Body of pancreas (tissue), 4 donors: ENCODE data around the gene ABCA13. TPM values are rescaled to one million over a fixed set of nuclear protein-coding genes. Genes with fewer than 3 reads are reported as not detected.

Experiments used
- ATAC-seq: fragments of 150-250 bp; one replicate; pipeline ENCODE4 v1.9.1; 2016
- DNase-seq, 4 donors: peaks; one replicate each; pipeline ENCODE4 v3.0.0-alpha.2; 2019
- H3K27ac ChIP-seq, 4 donors: fragments of 200-600 bp; sonication (generic); 1 replicate in 3 of 4; 2 replicates in 1 of 4; pipeline versions ENCODE4 v1.5.1 to v1.6.1; 2016 to 2019; ENCODE audit warnings: mild to moderate bottlenecking in 1 of 4, mixed read lengths in 1 of 4, moderate library complexity in 1 of 4
- H3K27me3 ChIP-seq, 2 donors: fragments of 200-600 bp; sonication (generic); one replicate each; pipeline ENCODE4 v1.6.0; 2016; ENCODE audit warnings: mild to moderate bottlenecking in 1 of 2
- H3K36me3 ChIP-seq, 2 donors: fragments of 200-600 bp; sonication (generic); replicated peaks in 1 of 2; 2 replicates each; pipeline ENCODE4 v1.5.1; 2016; ENCODE audit warnings: low read depth in 2 of 2; ENCODE audit not compliant: insufficient read depth in 1 of 2
- H3K4me1 ChIP-seq: fragments of 200-600 bp; sonication (generic); one replicate; pipeline ENCODE4 v1.6.0; 2016
- H3K4me3 ChIP-seq, 2 donors: fragments of 200-600 bp; sonication (generic); 1 replicate in 1 of 2; 2 replicates in 1 of 2; pipeline ENCODE4 v1.5.1; 2016 to 2019
- H3K9me3 ChIP-seq, 3 donors: fragments of 200-600 bp; sonication (generic); 1 replicate in 2 of 3; 2 replicates in 1 of 3; pipeline ENCODE4 v1.5.1; 2016
- CTCF ChIP-seq, 7 experiments: fragments of 450-650 bp in 4 of 7; fragments of 200-600 bp in 3 of 7; sonication (generic) in 3 of 7; IDR thresholded peaks; one replicate each; pipeline ENCODE4 v1.5.1; 2016 to 2019; ENCODE audit warnings: antibody characterized with exemption in 7 of 7
- POLR2A ChIP-seq, 3 donors: fragments of 450-650 bp; IDR thresholded peaks; one replicate each; pipeline ENCODE4 v1.6.1; 2016; ENCODE audit warnings: antibody characterized with exemption in 3 of 3, mild to moderate bottlenecking in 2 of 3
- WGBS, 2 donors: methylation state at CpG; one replicate each; pipeline ENCODE4 v1.1.5; 2017; 5-methylcytosine and 5-hydroxymethylcytosine counted together
- intact Hi-C: fragments of 100-400 bp; cut with DNase I; formaldehyde crosslinking; loops from one replicate; pipeline ENCODE4 v1.15.1; 2023
- total RNA-seq, 2 donors: library from RNA; depleted of rRNA; stranded (reverse); fragments of >200 nt; gene quantifications; one replicate each; pipeline ENCODE4 v1.1.0, GENCODE V29; 2016

ABCA13 gene
- total RNA-seq, 2 donors from 2014 or later: under 0.01 TPM

DNA sequence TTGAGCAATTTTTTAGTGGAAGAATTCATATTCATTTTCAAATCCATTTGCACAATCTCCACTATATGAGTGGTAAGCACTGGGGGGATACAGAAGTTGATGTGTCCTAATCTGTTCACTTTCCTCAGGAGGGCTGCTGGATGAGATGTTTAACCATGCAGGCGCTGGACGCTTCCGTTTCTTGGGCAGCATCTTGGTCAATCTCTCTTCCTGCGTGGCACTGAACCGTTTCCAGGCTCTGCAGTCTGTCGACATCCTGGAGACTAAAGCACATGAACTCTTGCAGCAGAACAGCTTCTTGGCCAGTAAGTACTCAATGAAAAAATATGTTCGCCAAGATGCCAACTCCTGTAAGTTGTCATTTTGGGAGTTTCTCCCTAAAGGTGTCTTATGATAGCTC, 179.3 kb downstream of the ABCA13 start:
- intact Hi-C loops: no loop called here
- Histone ChIP-seq H3K27me3 (no peaks in the 10 kb centered on the region), H3K36me3 (no peaks in the 10 kb centered on the region), H3K9me3 (no peaks in the 10 kb centered on the region), H3K4me1 (no peaks in the 10 kb centered on the region), H3K27ac (no peak overlapping the region), H3K4me3 (no peak overlapping the region)
- 63 to 70% methylated on average over 7 of the region's 7 CpGs for WGBS, 2 donors
- DNase-seq (no peak), ATAC-seq (no peak)
- TF ChIP-seq CTCF (IDR thresholded peaks at IDR 0.05) (no peak), POLR2A (IDR thresholded peaks at IDR 0.05) (no peak)

DNA sequence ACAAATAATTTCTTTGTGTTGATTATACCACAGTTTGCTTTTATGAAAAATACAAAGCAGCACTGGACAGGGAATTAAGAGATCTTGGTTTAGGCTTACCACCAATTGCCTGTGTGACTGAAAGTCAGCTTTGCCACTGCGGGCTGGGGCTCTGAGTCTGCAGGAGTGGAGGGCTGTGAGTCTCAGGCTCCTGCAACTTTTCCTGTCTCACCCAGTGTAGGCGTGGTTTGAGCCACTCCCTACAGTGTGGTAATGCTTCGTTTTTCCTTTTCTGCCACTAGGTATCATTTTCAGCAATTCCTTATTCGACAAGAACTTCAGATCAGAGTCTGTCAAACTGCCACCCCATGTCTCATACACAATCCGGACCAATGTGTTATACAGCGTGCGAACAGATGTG, 180.6 kb downstream of the ABCA13 start:
- ATAC-seq: no peak
- intact Hi-C loops: no loop called here
- Histone ChIP-seq H3K27me3 (no peaks in the 10 kb centered on the region), H3K9me3 (no peaks in the 10 kb centered on the region), H3K27ac (no peak overlapping the region), H3K4me1 (no peaks in the 10 kb centered on the region), H3K36me3 (no peaks in the 10 kb centered on the region), H3K4me3 (no peak overlapping the region)
- WGBS, 2 donors: 67 to 84% methylated on average over 7 of the region's 7 CpGs
- DNase-seq: no peak
- no peak for TF ChIP-seq POLR2A (IDR thresholded peaks at IDR 0.05)
- TF ChIP-seq CTCF (IDR thresholded peaks at IDR 0.05): no peak

GRCh38 chr7:48355346-48355745, 184.1 kb downstream of the ABCA13 start:
- no peak for DNase-seq

GRCh38 chr7:48360574-48360973, 189.3 kb downstream of the ABCA13 start:
- 69% methylated on average over 6 of the region's 6 CpGs for whole genome bisulfite sequencing, 2 donors
- no peak overlapping the region for H3K4me3 ChIP-seq
- no peaks in the 10 kb centered on the region for H3K4me1 ChIP-seq
- ATAC-seq (no peak), DNase-seq (no peak)
- no peaks in the 10 kb centered on the region for H3K9me3 ChIP-seq
- no peaks in the 10 kb centered on the region for H3K27me3 ChIP-seq
- intact Hi-C loops: no loop called here
- TF ChIP-seq CTCF (IDR thresholded peaks at IDR 0.05): no peak
- no peak for TF ChIP-seq POLR2A (IDR thresholded peaks at IDR 0.05)
- H3K36me3 ChIP-seq: no peaks in the 10 kb centered on the region
- no peak overlapping the region for H3K27ac ChIP-seq

More at GRCh38 chr7:48355346-48355745, 184.1 kb downstream of the ABCA13 start:
- no peaks in the 10 kb centered on the region for H3K27me3 ChIP-seq
- ATAC-seq: no peak
- no peak overlapping the region for H3K27ac ChIP-seq
- H3K4me3 ChIP-seq: no peak overlapping the region
- H3K36me3 ChIP-seq: no peaks in the 10 kb centered on the region
- intact Hi-C loops: no loop called here
- 68 to 74% methylated on average over 3 of the region's 3 CpGs for WGBS, 2 donors
- TF ChIP-seq POLR2A (IDR thresholded peaks at IDR 0.05) (no peak), CTCF (IDR thresholded peaks at IDR 0.05) (no peak)
- H3K9me3 ChIP-seq: no peaks in the 10 kb centered on the region
- no peaks in the 10 kb centered on the region for H3K4me1 ChIP-seq

- intact Hi-C loops: no loop called here
- Histone ChIP-seq H3K9me3 (no peaks in the 10 kb centered on the region), H3K4me3 (no peak overlapping the region), H3K36me3 (no peaks in the 10 kb centered on the region), H3K27ac (no peak overlapping the region), H3K4me1 (no peaks in the 10 kb centered on the region), H3K27me3 (no peaks in the 10 kb centered on the region)
- TF ChIP-seq POLR2A (IDR thresholded peaks at IDR 0.05): no peak
- no peak for TF ChIP-seq CTCF (IDR thresholded peaks at IDR 0.05)
- 61 to 63% methylated on average over 3 of the region's 3 CpGs for WGBS, 2 donors
- ATAC-seq (no peak), DNase-seq (no peak)
Observed at GRCh38 chr7:48363174-48363573, 191.9 kb downstream of the ABCA13 start.
